Endothelial cell (in vitro differentiated cells): ENCODE results near the gene GJC2. TPM values are rescaled to one million over a fixed set of nuclear protein-coding genes. Genes with fewer than 3 reads are reported as not detected.

Experiments used
- DNase-seq: peaks from one replicate; pipeline ENCODE4 v3.0.0; 2021; ENCODE audit warnings: low spot score
- H3K27ac Mint-ChIP-seq: one replicate; pipeline ENCODE4 v1.8.0; 2021; ENCODE audit warnings: mixed read lengths, inconsistent platforms; ENCODE audit not compliant: unreplicated experiment
- H3K27me3 Mint-ChIP-seq: one replicate; pipeline ENCODE4 v1.8.0; 2021; ENCODE audit warnings: mild to moderate bottlenecking, moderate library complexity, mixed read lengths, inconsistent platforms; ENCODE audit not compliant: unreplicated experiment
- H3K36me3 Mint-ChIP-seq: one replicate; pipeline ENCODE4 v1.8.0; 2021; ENCODE audit warnings: mild to moderate bottlenecking, low read depth, mixed read lengths, inconsistent platforms; ENCODE audit not compliant: unreplicated experiment
- H3K4me1 Mint-ChIP-seq: one replicate; pipeline ENCODE4 v1.8.0; 2021; ENCODE audit warnings: mild to moderate bottlenecking, mixed read lengths, inconsistent platforms; ENCODE audit not compliant: unreplicated experiment
- H3K4me3 Mint-ChIP-seq: one replicate; pipeline ENCODE4 v1.8.0; 2021; ENCODE audit warnings: mild to moderate bottlenecking, mixed read lengths, inconsistent platforms; ENCODE audit not compliant: unreplicated experiment
- H3K9me3 Mint-ChIP-seq: one replicate; pipeline ENCODE4 v1.8.0; 2021; ENCODE audit warnings: mixed read lengths, inconsistent platforms; ENCODE audit not compliant: unreplicated experiment
- CTCF ChIP-seq: fragments of 200-600 bp; sonication (generic); IDR thresholded peaks from one replicate; pipeline ENCODE4 v1.5.0; 2021; ENCODE audit warnings: antibody characterized with exemption; ENCODE audit not compliant: unreplicated experiment
- total RNA-seq: library from RNA; stranded (reverse); fragmentation: NEBNext Ultra II Directional; extraction: Animal tissue kit (Norgen Biotek cat#: 25700); gene quantifications from one replicate; pipeline ENCODE4 v1.2.1, GENCODE V29; 2021; ENCODE audit not compliant: unreplicated experiment

GJC2 gene
- total RNA-seq, 1 donor from 2014 or later = 13.0 TPM

- H3K9me3 Mint-ChIP-seq = no peaks in the 10 kb centered on the region
- no peak for TF ChIP-seq CTCF
Observed at GRCh38 chr1:228141226-228142044, 8.3 kb upstream of the GJC2 start.

DNA sequence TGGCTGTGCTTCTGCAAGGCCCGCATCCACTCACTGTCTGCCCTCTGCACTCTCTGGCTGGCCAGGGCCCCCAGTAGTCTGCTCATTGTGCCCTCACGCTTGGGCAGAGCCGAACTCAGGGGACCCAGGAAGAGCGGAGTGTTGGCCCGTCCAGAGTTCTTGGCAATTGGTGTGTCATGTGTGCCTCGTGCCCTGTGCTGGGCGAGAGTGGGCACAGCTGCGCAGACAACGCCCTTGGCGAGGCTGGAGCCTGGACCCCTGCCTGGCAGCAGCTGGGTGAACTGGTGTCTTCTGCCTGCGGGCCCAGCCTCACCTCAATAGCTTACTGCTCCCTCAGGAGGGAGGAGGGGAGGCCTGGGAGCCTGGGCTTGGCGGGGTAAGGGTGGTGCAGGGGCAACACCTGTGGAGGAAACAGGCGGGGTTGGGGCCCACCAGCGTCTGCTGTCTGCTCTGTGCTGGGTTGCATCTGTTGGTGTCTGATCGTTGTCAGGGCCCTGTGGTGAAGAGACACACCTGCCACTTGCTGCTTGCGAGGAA, 7.5 kb upstream of the GJC2 start:
- peak overlapping the region; percentile 94 for H3K4me3 Mint-ChIP-seq
- no peak for DNase-seq
- peaks cover 8% of the 10 kb centered on the region for H3K36me3 Mint-ChIP-seq
- no peak for TF ChIP-seq CTCF
- no peak overlapping the region for H3K27ac Mint-ChIP-seq
- H3K9me3 Mint-ChIP-seq = no peaks in the 10 kb centered on the region
- peaks cover 11% of the 10 kb centered on the region for H3K27me3 Mint-ChIP-seq
- H3K4me1 Mint-ChIP-seq = peaks cover 25% of the 10 kb centered on the region

More at GRCh38 chr1:228141226-228142044, 8.3 kb upstream of the GJC2 start:
- Mint-ChIP-seq H3K27ac (peak overlapping the region; percentile 80), H3K36me3 (peaks cover 8% of the 10 kb centered on the region), H3K4me1 (peaks cover 25% of the 10 kb centered on the region), H3K27me3 (peaks cover 11% of the 10 kb centered on the region), H3K4me3 (peak overlapping the region; percentile 94)
- no peak for DNase-seq

DNA sequence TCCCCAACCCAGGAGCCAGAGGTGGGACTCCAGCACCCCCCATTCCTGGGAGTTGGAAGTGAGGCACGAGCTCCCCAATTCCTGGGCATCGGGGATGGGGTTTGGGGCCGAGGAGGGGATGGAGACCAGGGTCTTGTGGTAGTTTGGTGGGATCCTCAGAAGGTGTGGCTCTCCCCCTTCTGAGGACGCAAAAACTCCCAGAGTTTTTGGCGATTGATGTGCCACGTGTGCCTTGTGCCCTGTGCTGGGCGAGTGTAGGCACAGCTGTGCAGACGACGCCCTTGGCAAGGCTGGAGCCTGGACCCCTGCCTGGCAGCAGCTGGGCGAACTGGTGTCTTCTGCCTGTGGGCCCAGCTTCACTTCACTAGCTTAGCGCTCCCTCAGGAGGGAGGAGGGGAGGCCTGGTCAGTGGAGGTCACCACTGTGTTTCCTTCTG, 7.0 kb upstream of the GJC2 start:
- Mint-ChIP-seq H3K4me1 (peaks cover 25% of the 10 kb centered on the region), H3K9me3 (no peaks in the 10 kb centered on the region), H3K27me3 (peaks cover 11% of the 10 kb centered on the region), H3K4me3 (peak overlapping the region; percentile 65), H3K27ac (no peak overlapping the region), H3K36me3 (peaks cover 8% of the 10 kb centered on the region)
- DNase-seq = no peak
- no peak for TF ChIP-seq CTCF

DNA sequence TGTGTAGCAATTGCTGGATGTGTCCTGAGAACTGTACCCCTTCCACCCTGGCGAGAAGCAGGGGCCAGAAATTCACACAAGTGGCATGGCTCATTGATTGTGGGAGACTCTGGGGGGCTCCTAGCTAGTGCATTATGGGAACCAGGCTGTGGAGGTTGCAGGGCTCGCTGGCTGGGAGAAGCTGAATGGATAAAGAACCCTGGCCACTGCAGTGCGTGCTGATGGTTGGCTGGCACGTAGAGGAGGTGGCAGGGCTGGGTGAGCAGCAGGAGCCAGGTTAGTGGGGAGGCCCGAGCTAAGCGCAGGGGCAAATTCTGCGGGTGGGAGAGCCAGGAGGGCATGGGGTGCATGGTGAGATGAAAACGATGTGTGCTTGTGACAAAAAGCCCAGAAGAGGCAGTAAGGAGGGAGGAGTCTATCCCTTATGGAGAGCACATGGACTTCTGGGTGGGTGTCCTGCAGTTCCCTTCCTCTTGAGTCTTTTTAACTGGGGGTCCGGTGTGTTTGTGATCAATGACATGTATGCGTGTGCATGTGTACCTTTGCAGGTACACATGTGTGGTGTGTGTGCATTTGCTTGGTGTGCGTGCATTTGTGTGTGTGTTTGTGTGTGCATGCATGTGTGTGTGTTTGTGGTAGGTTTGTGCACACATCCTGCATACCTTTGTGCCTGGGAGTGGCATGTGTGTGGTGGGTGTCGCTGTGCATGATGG, 6.1 kb upstream of the GJC2 start:
- peak overlapping the region; percentile 48 for H3K27ac Mint-ChIP-seq
- H3K9me3 Mint-ChIP-seq = no peaks in the 10 kb centered on the region
- peak overlapping the region; percentile 60 for H3K4me3 Mint-ChIP-seq
- DNase-seq = no peak
- peaks cover 11% of the 10 kb centered on the region for H3K27me3 Mint-ChIP-seq
- TF ChIP-seq CTCF = no peak
- peaks cover 8% of the 10 kb centered on the region for H3K36me3 Mint-ChIP-seq
- H3K4me1 Mint-ChIP-seq = peaks cover 25% of the 10 kb centered on the region
